ENCODE data around the gene MRTFB. TPM values are rescaled to one million over a fixed set of nuclear protein-coding genes. Genes with fewer than 3 reads are reported as not detected.

The MRTFB gene
- 5.0 and 6.9 TPM in 2 replicates for total RNA-seq (2014; rRNA removed; shearing (Covaris generic))

GRCh38 chr16:14070877-14071575 is at the start of gene MRTFB:
TSS of gene MRTFB (plus strand) at chr16:14071319. CDS start at chr16:14140607, 69,288 bp downstream.

Small RNA genes within 50 kb of the gene (small RNA-seq; reads per million reads assigned to genes)
- gene MIR193B (0.21 reads per million), gene MIR365A (not detected), gene RF00019 (not detected)

Other genes with a start within 250 kb of the MRTFB start
- 6.0 and 11.5 TPM in 2 replicates for gene ERCC4, start 151.2 kb upstream of the MRTFB start, total RNA-seq (2014; rRNA removed; shearing (Covaris generic))

Measured in A375 (cell line).